Head of caudate nucleus (tissue), 42 donors: ENCODE measurements around the gene CDHR5.

Source experiments
- DNase-seq, 42 donors: peaks; one replicate each; pipeline versions ENCODE4 v3.0.0 to v3.0.0-alpha.2; 2020 to 2021; ENCODE audit warnings: mixed read lengths in 7 of 42
- intact Hi-C: fragments of 100-400 bp; cut with DNase I; formaldehyde crosslinking; loops from one replicate; pipeline ENCODE4 v1.15.0; 2022

Gene CDHR5

DNA sequence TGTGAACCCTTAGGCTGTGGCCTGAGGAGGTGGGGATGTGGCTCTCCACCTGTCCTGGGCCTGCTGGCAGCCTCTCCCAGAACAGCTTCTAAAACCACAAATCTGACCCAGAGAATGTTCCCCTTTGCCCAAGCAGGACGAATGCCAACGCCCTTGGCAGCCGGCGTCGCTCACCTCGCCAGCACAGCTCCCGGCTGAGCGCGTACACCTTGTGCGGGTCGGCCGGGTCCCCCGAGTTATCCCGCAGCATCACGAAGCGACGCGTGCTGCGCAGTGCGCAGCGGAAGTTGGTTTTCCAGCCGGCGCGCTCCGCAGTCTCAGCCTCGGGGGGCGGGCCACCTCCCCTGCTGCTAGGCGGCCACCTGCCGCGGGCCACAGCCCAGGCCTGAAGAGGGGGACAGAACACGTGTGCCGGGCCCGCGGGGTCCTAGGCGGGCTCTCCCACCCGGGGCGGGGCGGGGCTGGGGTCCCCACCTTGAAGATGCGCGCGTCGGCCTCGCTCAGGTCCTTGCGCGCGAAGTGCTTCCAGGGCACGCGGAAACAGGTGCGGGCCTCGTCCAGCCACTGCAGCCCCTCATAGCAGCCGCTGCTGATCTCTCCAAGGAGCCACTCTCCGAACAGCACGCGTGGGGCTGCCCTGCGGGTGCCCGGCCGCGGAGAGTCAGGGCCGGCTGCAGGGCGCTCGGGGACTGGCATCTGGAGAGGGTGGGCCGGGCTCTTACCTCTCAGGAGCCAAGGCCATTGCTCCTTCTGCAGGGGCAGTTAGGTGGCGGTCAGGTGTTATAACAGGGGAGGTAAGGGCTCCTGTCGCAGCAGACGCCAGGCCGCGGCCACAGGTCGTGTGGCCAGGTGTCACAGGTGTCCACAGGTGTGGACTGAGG is 9.9 kb downstream of the CDHR5 start:
- intact Hi-C loops: no loop called here
- peak in 2 of 42 donors; percentile 33 to 38 for DNase-seq

DNA sequence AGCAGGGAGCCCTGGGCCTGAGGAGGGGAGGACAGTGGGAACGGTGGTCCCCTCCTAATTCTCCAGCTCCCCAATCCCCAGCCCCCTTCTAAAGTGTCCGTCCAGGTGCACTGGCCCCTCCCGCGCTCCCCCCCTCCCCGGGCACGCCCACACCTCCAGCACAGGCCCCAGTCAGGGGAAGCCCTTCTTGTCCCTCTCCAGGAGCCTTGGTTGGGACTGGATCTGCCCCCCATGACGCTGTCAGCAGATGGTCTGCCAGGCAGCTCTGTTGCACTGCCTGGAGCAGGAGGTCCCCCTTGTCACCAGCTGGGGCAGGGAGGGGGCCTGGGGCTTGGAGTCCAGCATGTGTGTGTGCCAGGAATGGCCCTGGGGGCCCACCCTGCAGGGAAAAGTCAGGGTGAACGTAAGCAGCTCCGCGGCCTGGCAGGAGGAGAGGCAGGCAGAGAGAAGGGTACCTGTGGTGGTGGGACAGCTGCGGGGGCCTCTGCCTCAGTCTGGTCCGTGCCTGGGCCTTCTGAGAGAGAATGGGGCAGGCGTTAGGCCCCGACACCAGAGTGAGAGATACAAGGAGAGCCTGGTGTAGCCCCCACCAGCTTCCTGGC is 10.6 kb downstream of the CDHR5 start:
- intact Hi-C loops: no loop called here
- no peak for DNase-seq

DNA sequence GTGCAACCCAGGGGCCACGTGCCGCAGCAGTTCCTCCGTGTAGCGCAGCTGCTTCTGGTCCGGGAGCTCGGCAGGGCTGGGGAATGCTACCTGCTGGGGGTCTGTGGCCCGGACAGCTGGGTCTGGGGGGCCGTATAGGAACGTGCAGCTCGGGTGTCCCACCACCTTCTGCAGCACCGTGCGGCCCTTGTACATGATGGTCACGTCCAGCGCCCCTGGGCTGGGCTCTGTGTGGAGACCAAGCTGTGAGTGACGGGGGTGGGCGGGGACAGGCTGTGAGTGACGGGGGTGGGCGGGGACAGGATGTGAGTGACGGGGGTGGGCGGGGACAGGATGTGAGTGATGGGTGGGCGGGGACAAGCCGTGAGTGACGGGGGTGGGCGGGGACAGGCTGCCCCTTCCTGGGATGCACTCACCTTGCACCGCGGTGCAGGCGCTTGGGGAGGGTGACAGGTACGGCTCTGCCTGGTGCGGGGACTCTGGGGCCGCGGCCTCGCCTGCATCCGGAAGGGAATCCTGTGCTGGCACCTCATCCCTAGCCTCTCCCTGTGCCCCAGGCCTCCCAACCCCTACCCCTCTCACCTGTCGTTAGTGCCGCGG is 11.3 kb downstream of the CDHR5 start:
- peak in 31 of 42 donors; percentile 9 to 84 (median 54) for DNase-seq

DNA sequence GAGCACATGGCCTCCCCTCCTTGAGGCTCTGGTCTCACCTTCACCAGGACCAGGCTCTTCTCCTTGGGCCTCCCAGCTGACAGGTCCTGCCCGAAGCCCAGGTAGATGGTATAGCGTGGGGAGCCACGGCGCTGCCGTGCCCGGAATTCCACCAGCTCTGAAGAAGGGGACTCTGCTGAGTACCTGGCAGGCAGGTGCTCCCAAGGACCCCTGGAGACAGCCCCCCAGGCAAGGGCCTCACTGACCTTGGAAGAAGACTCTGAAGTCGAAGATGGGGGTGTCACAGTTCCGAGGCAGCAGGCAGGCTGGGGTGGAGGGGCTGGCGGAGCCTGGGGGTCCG is 11.8 kb downstream of the CDHR5 start:
- intact Hi-C loops: no loop called here
- DNase-seq: no peak

More for the DNA sequence above, 11.3 kb downstream of the CDHR5 start:
- intact Hi-C loops: no loop called here

DNA sequence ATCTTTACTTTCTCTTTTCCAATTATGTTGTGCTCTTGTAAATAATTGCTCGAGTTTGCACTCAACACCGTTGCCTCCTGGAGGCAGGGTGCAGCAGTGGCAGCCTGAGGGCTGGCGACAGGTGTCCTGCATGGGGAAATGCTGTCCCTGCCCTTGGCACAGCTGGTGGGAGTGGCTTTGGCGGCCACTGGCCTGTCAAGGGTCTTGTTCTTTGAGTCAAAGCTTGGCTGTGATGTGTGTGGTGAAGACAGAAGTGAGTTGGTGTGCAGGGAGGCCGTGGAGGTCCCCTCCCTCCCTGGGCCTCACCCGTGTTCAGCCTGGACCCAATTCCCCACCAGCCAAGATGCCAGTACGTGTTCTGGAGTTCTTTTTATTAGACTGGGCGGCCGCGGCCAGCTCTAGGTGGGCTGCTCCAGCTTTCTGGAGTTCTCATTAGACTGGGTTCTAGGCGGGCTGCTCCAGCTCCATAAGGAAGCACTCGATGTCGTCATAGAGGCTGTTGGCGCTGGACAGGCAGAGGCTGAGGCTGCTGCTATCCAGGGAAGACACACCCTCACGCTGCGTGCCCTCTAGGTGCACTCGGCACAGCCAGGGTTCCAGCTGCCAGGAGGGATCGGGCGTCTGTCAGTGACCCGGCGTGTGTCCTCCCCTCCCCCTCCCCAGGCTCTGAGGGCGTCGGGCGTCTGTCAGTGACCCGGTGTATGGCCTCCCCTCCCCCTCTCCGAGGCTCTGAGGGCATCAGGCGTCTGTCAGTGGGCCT is 12.4 kb downstream of the CDHR5 start:
- no peak for DNase-seq
- intact Hi-C loops: no loop called here

DNA sequence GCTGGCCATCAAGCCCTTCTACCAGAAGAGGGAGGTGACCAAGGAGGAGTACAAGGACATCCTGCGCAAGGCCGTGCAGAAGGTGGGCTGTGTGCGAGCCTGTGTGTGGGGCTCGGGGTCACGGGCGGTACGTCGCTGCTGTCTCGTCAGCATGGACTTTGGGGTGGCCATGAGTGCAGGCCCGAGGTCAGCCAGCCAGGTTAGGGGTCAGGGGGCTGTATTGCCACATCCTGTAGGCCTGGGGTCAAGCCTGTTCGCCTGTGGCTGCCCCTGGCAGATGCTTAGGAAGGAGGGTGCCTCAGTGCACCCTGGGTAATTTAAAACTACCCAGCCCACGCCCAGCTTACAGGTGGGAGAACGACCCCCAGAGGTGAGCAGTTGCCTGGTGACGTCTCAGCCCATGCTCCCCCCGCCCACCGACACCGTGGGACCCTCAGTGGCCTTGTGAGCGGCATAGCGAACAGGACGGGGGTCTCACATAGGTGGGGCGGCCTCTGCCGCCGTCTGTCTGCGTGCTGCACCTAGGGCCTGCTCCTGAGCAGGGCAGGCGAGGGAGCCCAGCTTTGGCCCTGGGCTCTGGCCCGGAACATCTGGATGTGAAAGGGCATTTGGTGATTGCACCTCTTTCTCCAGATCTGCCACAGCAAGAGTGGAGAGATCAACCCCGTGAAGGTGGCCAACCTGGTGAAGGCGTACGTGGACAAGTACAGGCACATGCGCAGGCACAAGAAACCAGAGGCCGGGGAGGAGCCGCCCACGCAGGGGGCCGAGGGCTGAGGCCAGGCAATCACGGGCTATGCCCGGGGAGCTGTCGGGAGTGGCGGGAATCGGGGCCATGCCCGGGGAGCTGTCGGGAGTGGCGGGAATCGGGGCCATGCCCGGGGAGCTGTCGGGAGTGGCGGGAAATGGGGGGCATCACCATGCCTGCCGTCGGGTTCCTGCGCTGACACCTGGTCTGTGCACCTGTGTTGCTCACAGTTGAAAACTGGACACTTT is 13.5 kb downstream of the CDHR5 start:
- no peak for DNase-seq
- intact Hi-C loops: no loop called here

DNA sequence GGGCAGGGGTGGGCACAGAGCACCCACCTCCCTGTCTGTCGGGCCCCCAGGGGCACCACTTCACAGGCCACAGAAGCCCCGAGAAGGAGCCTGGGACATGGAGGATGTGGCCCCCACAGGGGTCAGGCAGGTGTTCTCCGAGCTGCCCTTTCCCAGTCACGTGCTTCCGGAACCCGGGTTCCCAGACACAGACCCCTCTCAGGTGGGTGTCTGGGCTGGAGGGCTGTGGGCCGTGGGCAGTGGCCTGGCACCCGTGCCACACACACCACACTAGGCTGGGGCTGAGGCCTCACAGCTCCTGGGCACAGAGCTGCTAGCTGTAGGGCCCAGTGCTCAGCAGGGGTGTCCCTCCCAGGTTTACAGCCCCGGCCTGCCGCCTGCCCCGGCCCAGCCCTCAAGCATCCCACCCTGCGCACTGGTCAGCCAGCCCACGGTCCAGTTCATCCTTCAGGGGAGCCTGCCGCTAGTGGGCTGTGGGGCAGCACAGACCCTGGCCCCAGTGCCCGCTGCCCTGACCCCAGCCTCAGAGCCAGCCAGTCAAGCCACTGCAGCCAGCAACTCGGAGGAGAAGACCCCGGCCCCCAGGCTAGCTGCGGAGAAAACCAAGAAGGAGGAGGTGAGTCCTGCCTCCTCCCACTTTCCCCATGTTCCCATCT is 14.5 kb downstream of the CDHR5 start:
- intact Hi-C loops: no loop called here
- no peak for DNase-seq

DNA sequence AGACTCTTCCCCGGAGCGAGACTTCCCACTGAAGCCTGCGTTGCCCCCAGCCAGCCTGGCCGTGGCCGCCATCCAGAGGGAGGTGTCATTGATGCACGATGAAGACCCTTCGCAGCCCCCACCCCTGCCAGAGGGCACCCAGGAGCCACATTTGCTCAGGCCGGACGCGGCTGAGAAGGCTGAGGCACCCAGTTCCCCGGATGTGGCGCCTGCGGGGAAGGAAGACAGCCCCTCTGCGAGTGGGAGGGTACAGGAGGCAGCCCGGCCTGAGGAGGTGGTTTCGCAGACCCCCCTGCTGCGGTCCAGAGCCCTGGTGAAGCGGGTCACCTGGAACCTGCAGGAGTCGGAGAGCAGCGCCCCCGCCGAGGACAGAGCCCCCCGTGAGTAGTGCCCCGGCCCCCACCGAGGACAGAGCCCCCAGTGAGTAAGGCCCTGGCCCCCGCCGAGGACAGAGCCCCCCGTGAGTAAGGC is 15.4 kb downstream of the CDHR5 start:
- intact Hi-C loops: no loop called here
- no peak for DNase-seq

DNA sequence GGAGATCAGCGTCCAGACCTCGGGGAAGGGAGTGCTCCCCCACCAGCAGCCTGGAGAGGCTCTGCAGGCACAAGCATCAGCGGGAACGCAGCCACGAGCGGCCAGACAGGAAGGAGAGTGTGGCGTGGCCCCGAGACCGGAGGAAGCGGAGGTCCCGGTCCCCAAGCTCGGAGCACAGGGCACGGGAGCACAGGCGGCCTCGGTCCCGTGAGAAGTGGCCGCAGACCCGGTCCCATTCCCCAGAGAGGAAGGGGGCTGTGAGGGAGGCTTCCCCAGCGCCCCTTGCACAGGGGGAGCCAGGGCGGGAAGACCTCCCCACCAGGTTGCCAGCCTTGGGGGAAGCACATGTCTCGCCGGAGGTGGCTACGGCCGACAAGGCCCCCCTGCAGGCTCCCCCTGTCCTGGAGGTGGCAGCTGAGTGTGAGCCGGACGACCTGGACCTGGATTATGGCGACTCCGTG is 15.9 kb downstream of the CDHR5 start:
- DNase-seq: no peak
- intact Hi-C loops: no loop called here

DNA sequence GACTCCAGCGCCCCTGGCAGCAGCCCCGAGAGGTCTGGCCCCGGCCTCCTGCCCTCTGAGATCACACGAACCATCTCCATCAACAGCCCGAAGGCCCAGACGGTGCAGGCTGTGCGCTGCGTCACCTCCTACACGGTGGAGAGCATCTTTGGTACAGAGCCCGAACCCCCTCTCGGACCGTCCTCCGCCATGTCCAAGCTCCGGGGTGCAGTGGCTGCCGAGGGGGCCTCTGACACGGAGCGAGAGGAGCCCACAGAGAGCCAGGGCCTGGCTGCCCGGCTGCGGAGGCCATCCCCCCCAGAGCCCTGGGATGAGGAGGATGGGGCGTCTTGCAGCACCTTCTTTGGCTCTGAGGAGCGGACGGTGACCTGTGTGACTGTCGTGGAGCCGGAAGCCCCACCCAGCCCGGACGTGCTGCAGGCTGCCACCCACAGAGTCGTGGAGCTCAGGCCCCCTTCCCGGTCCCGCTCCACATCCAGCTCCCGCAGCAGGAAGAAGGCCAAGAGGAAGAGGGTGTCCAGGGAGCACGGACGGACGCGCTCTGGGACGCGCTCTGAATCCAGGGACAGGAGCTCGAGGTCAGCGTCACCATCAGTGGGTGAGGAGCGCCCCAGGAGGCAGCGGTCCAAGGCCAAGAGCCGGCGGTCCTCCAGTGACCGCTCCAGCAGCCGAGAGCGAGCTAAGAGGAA is 16.6 kb downstream of the CDHR5 start:
- intact Hi-C loops: no loop called here
- DNase-seq: no peak

DNA sequence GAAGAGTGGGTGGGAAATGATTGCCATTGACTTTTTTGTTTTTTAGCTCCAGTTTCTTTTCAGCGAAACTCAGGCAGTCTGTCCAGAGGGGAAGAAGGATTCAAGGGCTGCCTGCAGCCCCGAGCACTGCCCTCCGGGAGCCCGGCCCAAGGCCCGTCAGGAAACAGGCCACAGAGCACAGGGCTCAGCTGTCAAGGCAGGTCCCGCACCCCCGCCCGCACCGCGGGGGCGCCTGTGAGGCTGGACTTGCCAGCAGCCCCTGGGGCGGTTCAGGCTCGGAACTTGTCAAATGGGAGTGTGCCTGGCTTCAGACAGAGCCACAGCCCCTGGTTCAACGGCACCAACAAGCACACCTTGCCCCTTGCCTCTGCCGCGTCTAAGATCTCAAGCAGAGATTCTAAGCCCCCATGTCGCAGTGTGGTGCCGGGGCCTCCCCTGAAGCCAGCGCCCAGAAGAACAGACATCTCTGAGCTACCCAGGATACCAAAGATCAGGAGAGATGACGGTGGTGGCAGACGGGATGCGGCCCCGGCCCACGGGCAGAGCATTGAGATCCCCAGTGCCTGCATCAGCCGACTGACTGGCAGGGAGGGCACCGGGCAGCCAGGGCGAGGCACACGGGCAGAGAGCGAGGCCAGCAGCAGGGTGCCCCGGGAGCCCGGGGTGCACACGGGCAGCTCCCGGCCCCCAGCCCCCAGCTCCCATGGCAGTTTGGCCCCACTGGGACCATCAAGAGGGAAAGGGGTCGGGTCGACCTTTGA is 17.6 kb downstream of the CDHR5 start:
- intact Hi-C loops: no loop called here
- no peak for DNase-seq

DNA sequence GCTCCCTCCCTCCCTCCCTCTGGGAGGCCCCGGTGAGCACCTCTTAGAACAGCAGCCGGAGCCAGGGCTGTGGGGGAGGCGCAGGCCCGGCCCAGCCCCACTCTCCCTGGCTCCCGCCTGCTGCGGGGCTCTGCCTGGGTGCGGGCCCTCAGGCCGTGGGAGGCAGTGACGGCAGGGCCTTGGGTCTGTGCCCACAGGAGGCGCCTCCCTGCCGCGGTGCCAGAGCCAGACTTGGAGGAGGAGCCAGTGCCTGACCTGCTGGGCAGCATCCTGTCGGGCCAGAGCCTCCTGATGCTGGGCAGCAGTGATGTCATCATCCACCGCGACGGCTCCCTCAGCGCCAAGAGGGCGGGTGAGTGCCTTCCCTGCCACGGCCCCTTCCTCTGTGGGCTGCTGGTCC is 18.5 kb downstream of the CDHR5 start:
- intact Hi-C loops: no loop called here
- peak in 17 of 42 donors; percentile 14 to 60 (median 28) for DNase-seq

DNA sequence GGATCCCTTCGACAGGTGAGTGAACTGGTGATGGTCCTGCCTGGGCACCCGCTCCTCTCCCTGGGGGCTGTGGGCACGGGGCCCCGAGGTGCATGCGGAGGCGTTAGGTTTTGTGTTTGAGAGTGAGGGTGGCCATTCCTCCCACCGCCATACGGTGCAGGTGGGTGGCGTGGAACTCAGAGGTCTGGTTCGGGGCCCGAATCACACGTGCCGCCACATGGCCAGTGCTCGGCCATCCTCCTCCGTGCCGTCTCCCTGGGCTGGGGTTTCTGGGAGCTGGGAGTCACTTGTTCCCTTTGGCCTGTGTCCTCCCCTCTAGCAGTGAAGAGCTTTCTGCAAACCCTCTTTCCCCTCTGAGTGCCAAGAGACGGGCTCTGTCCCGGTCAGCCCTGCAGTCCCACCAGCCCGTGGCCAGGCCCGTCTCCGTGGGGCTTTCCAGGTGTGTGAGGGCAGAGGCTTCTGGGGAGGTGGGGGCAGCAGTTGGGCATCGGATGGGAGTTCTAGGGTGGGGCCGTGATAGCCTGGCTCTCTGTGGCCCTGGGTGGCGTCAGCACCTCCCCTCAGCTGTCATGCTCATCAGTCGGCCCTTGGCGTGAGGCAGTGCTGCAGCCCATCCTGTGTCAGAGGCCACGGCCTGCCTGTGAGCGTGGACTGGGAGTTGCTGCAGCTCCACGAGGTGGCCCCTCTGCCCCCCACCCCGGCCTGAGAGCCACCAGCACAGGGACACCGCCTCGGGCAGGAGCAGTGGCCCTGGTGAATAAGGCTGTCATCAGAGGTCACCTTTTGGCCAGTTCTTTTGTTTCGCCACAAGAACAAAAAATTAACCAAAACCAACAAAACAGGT is 19.2 kb downstream of the CDHR5 start:
- intact Hi-C loops: no loop called here
- DNase-seq: no peak

DNA sequence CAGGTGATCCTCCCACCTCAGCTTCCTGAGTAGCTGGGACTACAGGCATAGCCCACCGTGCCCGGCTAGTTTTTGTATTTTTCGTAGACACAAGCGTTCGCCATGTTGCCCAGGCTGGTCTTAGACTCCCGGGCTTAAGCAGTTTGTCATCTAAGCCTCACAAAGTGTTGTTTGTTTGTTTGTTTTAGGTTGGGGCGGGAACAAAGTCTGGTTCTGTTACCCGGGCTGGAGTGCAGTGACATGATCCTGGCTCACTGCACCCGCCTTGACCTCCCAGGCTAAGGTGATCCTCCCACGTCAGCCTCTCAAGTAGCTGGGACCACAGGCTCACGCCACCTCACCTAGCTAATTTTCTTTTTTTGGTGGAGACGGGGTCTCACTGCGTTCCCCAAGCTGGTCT is 21.6 kb downstream of the CDHR5 start:
- no peak for DNase-seq
- intact Hi-C loops: no loop called here

DNA sequence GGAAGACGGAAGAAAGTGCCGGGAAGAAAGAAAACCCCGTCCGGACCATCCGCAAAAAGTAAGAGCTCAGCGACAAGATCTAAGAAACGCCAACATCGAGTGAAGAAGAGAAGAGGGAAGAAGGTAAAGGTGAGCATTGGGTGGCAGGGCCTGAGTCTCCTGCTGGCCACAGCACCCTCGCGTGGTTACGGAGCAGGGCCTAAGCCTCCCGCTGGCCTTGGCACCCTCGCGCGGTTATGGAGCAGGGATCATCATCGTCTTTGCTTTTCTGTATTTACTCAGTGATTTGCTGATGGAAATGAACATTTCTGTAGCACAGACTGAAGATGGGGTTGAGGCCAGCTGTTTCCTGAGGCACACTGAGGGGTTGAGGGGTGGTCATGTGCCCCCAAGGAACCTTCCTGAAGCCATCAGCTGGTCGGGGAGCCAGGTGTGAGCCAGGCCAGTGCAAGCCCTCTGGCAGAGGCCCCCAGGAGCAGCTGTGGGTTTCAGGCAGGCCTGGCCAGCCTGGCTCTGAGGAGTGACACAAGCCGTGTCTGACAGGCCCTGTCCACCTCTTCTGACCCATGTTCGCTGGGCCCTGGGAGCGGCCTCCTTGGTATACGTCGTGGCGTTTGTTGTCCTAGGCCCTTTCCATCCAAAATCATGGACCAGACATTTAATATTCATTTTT is 23.0 kb downstream of the CDHR5 start:
- intact Hi-C loops: no loop called here
- no peak for DNase-seq
